IMR-90 (cell line): Measurements from ENCODE around the gene NDUFB7. TPM values are rescaled to one million over a fixed set of nuclear protein-coding genes. Genes with fewer than 3 reads are reported as not detected.

Experiments used
- ATAC-seq: fragments of 200-7000 bp; cut with Tn5 transposase; 2 replicates; pipeline ENCODE4 v1.9.1; 2020; ENCODE audit warnings: low read depth, mild to moderate bottlenecking, moderate library complexity
- BruUV-seq: library from RNA; stranded (reverse); fragments of 400-500 nt; replicated peaks from 2 replicates; lab custom pipeline; 2021; lab: Mats Ljungman, UMichigan
- CTCF ChIA-PET: fragments of 300-600 bp; formaldehyde crosslinking; extraction: SDS; loops from one replicate; lab custom pipeline; 2021; ENCODE audit warnings: antibody characterized with exemption; lab: Yijun Ruan, JAX
- POLR2A ChIA-PET: fragments of 300-600 bp; sonication (Branson Sonifier 250); formaldehyde crosslinking; loops from one replicate; lab custom pipeline; 2022; ENCODE audit warnings: antibody characterized with exemption; ENCODE audit not compliant: unreplicated experiment; lab: Charles Lee
- DNase-seq: peaks from one replicate; pipeline ENCODE4 v3.0.0; 2013
- H2AFZ ChIP-seq: replicated peaks from 2 replicates; pipeline ENCODE3; 2013; ENCODE audit warnings: low read length, mild to moderate bottlenecking; ENCODE audit not compliant: poor library complexity
- H2AK5ac ChIP-seq: 2 replicates; pipeline ENCODE4 v1.6.1; 2013; ENCODE audit warnings: low read depth, low read length, inconsistent platforms
- H2AK9ac ChIP-seq: replicated peaks from 2 replicates; pipeline ENCODE3; 2013; ENCODE audit warnings: mild to moderate bottlenecking, low read depth, low read length, moderate library complexity; ENCODE audit not compliant: poor library complexity
- H2BK120ac ChIP-seq: 2 replicates; pipeline ENCODE4 v1.6.1; 2013; ENCODE audit warnings: low read depth, low read length, inconsistent platforms
- H2BK15ac ChIP-seq: 3 replicates; pipeline ENCODE4 v1.6.1; 2013; ENCODE audit warnings: low read depth, low read length, inconsistent platforms
- H2BK20ac ChIP-seq: 2 replicates; pipeline ENCODE4 v1.6.1; 2013; ENCODE audit warnings: low read depth, mild to moderate bottlenecking, inconsistent platforms, low read length, moderate library complexity
- H2BK5ac ChIP-seq: 2 replicates; pipeline ENCODE4 v1.6.1; 2013; ENCODE audit warnings: mild to moderate bottlenecking, low read depth, low read length, inconsistent platforms; ENCODE audit not compliant: poor library complexity, severe bottlenecking
- H3K14ac ChIP-seq: replicated peaks from 2 replicates; pipeline ENCODE4 v1.6.1; 2013; ENCODE audit warnings: low read depth, low read length, inconsistent platforms
- H3K18ac ChIP-seq: 2 replicates; pipeline ENCODE4 v1.6.1; 2013; ENCODE audit warnings: low read depth, low read length, control low read depth
- H3K23ac ChIP-seq: 2 replicates; pipeline ENCODE4 v1.6.1; 2013; ENCODE audit warnings: low read depth, low read length, inconsistent platforms
- H3K27ac ChIP-seq: 2 replicates; pipeline ENCODE4 v1.5.1; 2013; ENCODE audit warnings: mild to moderate bottlenecking, control low read depth, low read length; ENCODE audit not compliant: insufficient read depth
- H3K27me3 ChIP-seq: 2 replicates; pipeline ENCODE4 v1.6.1; 2013; ENCODE audit warnings: low read length; ENCODE audit not compliant: control insufficient read depth, insufficient read depth
- H3K36me3 ChIP-seq: 2 replicates; pipeline ENCODE4 v1.6.1; 2013; ENCODE audit warnings: low read length, mixed read lengths; ENCODE audit not compliant: control insufficient read depth, insufficient read depth
- H3K4ac ChIP-seq: 2 replicates; pipeline ENCODE4 v1.6.1; 2013; ENCODE audit warnings: low read depth, low read length, inconsistent platforms
- H3K4me1 ChIP-seq: 2 replicates; pipeline ENCODE4 v1.6.1; 2013; ENCODE audit warnings: low read length, mixed read lengths; ENCODE audit not compliant: control insufficient read depth, insufficient read depth
- H3K4me2 ChIP-seq: 2 replicates; pipeline ENCODE4 v1.6.1; 2013; ENCODE audit warnings: low read depth, mild to moderate bottlenecking, control low read depth, low read length, moderate library complexity
- H3K4me3 ChIP-seq: 2 replicates; pipeline ENCODE4 v1.5.1; 2013; ENCODE audit warnings: low read depth, mild to moderate bottlenecking, control low read depth, low read length, moderate library complexity; ENCODE audit not compliant: insufficient read depth
- H3K56ac ChIP-seq: 2 replicates; pipeline ENCODE4 v1.6.1; 2013; ENCODE audit warnings: low read length, inconsistent platforms; ENCODE audit not compliant: insufficient read depth; ENCODE audit errors: extremely low read depth
- H3K79me1 ChIP-seq, 2 experiments: 2 replicates each; pipeline ENCODE4 v1.6.1; 2013; ENCODE audit warnings: low read length in 2 of 2, inconsistent platforms in 1 of 2, low read depth in 1 of 2
- H3K9ac ChIP-seq: 2 replicates; pipeline ENCODE4 v1.6.1; 2013; ENCODE audit warnings: low read depth, low read length, control low read depth
- H3K9me1 ChIP-seq: 2 replicates; pipeline ENCODE4 v1.6.1; 2013; ENCODE audit warnings: low read length, inconsistent platforms; ENCODE audit not compliant: insufficient read depth
- H3K9me3 ChIP-seq: 2 replicates; pipeline ENCODE4 v1.6.1; 2013; ENCODE audit warnings: low read length; ENCODE audit not compliant: control insufficient read depth, insufficient read depth
- H4K20me1 ChIP-seq: 2 replicates; pipeline ENCODE4 v1.6.1; 2013; ENCODE audit warnings: low read length, inconsistent platforms; ENCODE audit not compliant: insufficient read depth
- H4K5ac ChIP-seq: 2 replicates; pipeline ENCODE4 v1.6.1; 2013; ENCODE audit warnings: mild to moderate bottlenecking, low read depth, low read length, control low read depth
- H4K8ac ChIP-seq, 2 experiments: 2 replicates each; pipeline ENCODE4 v1.6.1; 2013; ENCODE audit warnings: low read depth in 2 of 2, low read length in 2 of 2, control low read depth in 1 of 2, inconsistent platforms in 1 of 2
- H4K91ac ChIP-seq: 2 replicates; pipeline ENCODE4 v1.6.1; 2013; ENCODE audit warnings: low read depth, low read length, inconsistent platforms; ENCODE audit not compliant: insufficient read depth
- BHLHE40 ChIP-seq: fragments of 150-350 bp; IDR thresholded peaks from 2 replicates; pipeline ENCODE4 v1.6.1; 2016; ENCODE audit warnings: mild to moderate bottlenecking, low read depth, low read length
- CEBPB ChIP-seq: IDR thresholded peaks from 2 replicates; pipeline ENCODE4 v1.6.1; 2012; ENCODE audit warnings: low read depth, low read length, improper control_type of control experiment
- CTCF ChIP-seq: conservative IDR thresholded peaks from 2 replicates; pipeline ENCODE4 v1.5.1; 2012; ENCODE audit warnings: mild to moderate bottlenecking, low read depth, low read length, improper control_type of control experiment
- FOS ChIP-seq: fragments of 150-350 bp; IDR thresholded peaks from 2 replicates; pipeline ENCODE4 v1.6.1; 2016; ENCODE audit warnings: low read depth, low read length
- MXI1 ChIP-seq: IDR thresholded peaks from 2 replicates; pipeline ENCODE4 v1.6.1; 2012; ENCODE audit warnings: low read depth, mild to moderate bottlenecking, low read length, moderate library complexity, borderline replicate concordance
- NFE2L2 ChIP-seq: fragments of 150-350 bp; IDR thresholded peaks from 2 replicates; pipeline ENCODE4 v1.6.1; 2016; ENCODE audit warnings: low read depth, mild to moderate bottlenecking, low read length
- RAD21 ChIP-seq: IDR thresholded peaks from 2 replicates; pipeline ENCODE4 v1.6.1; 2012; ENCODE audit warnings: low read length, improper control_type of control experiment
- RFX5 ChIP-seq: IDR thresholded peaks from 2 replicates; pipeline ENCODE4 v1.8.0; 2012; ENCODE audit warnings: low read depth, mild to moderate bottlenecking, low read length, moderate library complexity
- SMC3 ChIP-seq: fragments of 150-350 bp; IDR thresholded peaks from 2 replicates; pipeline ENCODE4 v1.6.1; 2016; ENCODE audit warnings: low read depth, mild to moderate bottlenecking, antibody characterized with exemption, low read length, moderate library complexity
- WGBS, 2 experiments: methylation state at CpG; one replicate each; pipeline versions ENCODE4 v1.1.5 to v1.1.7; 2013; ENCODE audit warnings: missing lambda C conversion rate in 2 of 2; ENCODE audit not compliant: insufficient read length in 1 of 2; ENCODE audit errors: extremely low coverage in 2 of 2; 5-methylcytosine and 5-hydroxymethylcytosine counted together
- dilution Hi-C: fragments of 300-500 bp; cut with HindIII; formaldehyde crosslinking; loops from one replicate; pipeline ENCODE4 v1.14.3; 2018; ENCODE audit warnings: low sequenced_read_pairs; ENCODE audit not compliant: unreplicated experiment
- in situ Hi-C: fragments of 300-500 bp; cut with MboI; formaldehyde crosslinking; loops from 3 replicates; pipeline ENCODE4 v1.14.3; 2019; ENCODE audit warnings: low sequenced_read_pairs, inconsistent platforms, mixed read lengths
- intact Hi-C: fragments of 100-400 bp; cut with micrococcal nuclease; formaldehyde crosslinking; loops from 2 replicates; pipeline ENCODE4 v1.10.0; 2022
- polyA plus RNA-seq, 3 experiments: library from polyadenylated mRNA; depleted of rRNA; stranded (reverse); fragments of >200 nt; gene quantifications; 2 replicates each; pipeline ENCODE4 v1.2.3, GENCODE V29; 2012; ENCODE audit warnings: low replicate concordance in 1 of 3
- total RNA-seq: library from RNA; depleted of rRNA; stranded (reverse); fragments of >200 nt; gene quantifications from 2 replicates; pipeline ENCODE4 v1.2.3, GENCODE V29; 2012
- TF ChIP-seq, protein P1 (sequence below): fragments of 150-350 bp; IDR thresholded peaks from 2 replicates; pipeline ENCODE4 v1.6.1; 2017; ENCODE audit warnings: mild to moderate bottlenecking, antibody characterized with exemption, low read length, low read depth

Gene NDUFB7
- total and polyA plus RNA-seq, 2 of the 4 experiments (the other 2 are of a cell fraction), result 436 to 523 TPM

- H3K4me3 ChIP-seq, result no peak overlapping the region
- no peak overlapping the region for H3K18ac ChIP-seq
- no peaks in the 10 kb centered on the region for H3K4me1 ChIP-seq
- H2AK5ac ChIP-seq, result no peak overlapping the region
- H4K91ac ChIP-seq, result no peak overlapping the region
- H2AK9ac ChIP-seq, result no peak overlapping the region
- no peaks in the 10 kb centered on the region for H3K36me3 ChIP-seq
- no peak overlapping the region for H2BK15ac ChIP-seq
- no peak overlapping the region for H3K23ac ChIP-seq
- H2BK5ac ChIP-seq, result no peak overlapping the region
- H3K27me3 ChIP-seq, result no peaks in the 10 kb centered on the region
- H2BK20ac ChIP-seq, result no peak overlapping the region
- DNase-seq (no peak), ATAC-seq (no peak)
- intact Hi-C loops, result no loop called here
- no peak overlapping the region for H3K4ac ChIP-seq
- BruUV-seq, result no TSS peak
- ChIA-PET POLR2A (no interaction called here), CTCF (no interaction called here)
- H3K4me2 ChIP-seq, result no peak overlapping the region
- 60% methylated on average over 1 of the region's 6 CpGs; no CpG with 5 or more reads in 1 of the 2 experiments for WGBS, 2 experiments
- H4K20me1 ChIP-seq, result no peaks in the 10 kb centered on the region
- peak overlapping the region; percentile 26 for H2AFZ ChIP-seq
- H3K9me1 ChIP-seq, result no peaks in the 10 kb centered on the region
- no peaks in the 10 kb centered on the region for H3K79me1 ChIP-seq
- H3K14ac ChIP-seq, result no peak overlapping the region
- no peaks in the 10 kb centered on the region for H3K9me3 ChIP-seq
- no peak overlapping the region for H3K27ac ChIP-seq
- no peak overlapping the region for H2BK120ac ChIP-seq
- no peak overlapping the region for H4K8ac ChIP-seq
- H3K56ac ChIP-seq, result no peak overlapping the region
- TF ChIP-seq SMC3, result no peak
- TF ChIP-seq FOS, result no peak
- TF ChIP-seq NFE2L2, result no peak
- TF ChIP-seq, protein P1, sequence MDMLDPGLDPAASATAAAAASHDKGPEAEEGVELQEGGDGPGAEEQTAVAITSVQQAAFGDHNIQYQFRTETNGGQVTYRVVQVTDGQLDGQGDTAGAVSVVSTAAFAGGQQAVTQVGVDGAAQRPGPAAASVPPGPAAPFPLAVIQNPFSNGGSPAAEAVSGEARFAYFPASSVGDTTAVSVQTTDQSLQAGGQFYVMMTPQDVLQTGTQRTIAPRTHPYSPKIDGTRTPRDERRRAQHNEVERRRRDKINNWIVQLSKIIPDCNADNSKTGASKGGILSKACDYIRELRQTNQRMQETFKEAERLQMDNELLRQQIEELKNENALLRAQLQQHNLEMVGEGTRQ, result no peak
- TF ChIP-seq BHLHE40, result no peak
- no peak for TF ChIP-seq CTCF
- TF ChIP-seq RAD21, result no peak
- no peak for TF ChIP-seq CEBPB
- no peak for TF ChIP-seq RFX5
- no peak for TF ChIP-seq MXI1
- H3K9ac ChIP-seq, result no peak overlapping the region
- dilution Hi-C loops, result no loop called here
- in situ Hi-C loops, result loop anchor here (25.0 kb wide), 1 partner anchor 309 kb away; the partner anchor contains the start of gene OR7A17
- H4K5ac ChIP-seq, result no peak overlapping the region
Measured at GRCh38 chr19:14577885-14578427, 6.1 kb upstream of the NDUFB7 start.
